Epithelial cell of esophagus (primary cell): ENCODE measurements around the gene SNU13.

Experiments
- DNase-seq: peaks from one replicate; pipeline ENCODE4 v3.0.0; 2010; ENCODE audit warnings: low read depth
- H3K4me3 ChIP-seq: 2 replicates; pipeline ENCODE4 v1.5.1; 2011; ENCODE audit warnings: mild to moderate bottlenecking, low read length, control low read depth
- TF ChIP-seq, protein P1 (sequence below): IDR thresholded peaks from 2 replicates; pipeline ENCODE4 v1.5.1; 2011; ENCODE audit warnings: low read depth, mild to moderate bottlenecking, low read length, control low read depth, inconsistent platforms; ENCODE audit not compliant: insufficient read depth; ENCODE audit errors: missing control alignments

SNU13 gene

DNA sequence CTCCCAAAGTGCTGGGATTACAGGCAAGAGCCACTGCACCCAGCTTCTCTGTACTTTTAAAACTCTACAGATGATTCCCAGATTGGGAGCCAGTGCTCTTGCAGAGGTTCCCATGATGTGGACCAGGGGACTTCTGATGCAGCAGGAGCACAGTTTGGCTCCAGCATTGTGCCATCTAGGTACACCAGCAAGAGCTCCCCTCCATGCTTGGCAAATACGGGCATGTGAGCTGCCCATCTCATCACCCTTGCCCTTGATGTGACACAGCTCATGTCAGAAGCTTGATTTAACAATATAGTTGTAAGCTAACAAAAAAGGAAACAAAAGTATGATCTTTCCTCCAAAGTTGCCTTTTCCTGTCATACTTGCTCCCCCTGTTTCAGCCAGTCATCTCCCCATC is 28.7 kb downstream of the SNU13 start:
- TF ChIP-seq, protein P1, sequence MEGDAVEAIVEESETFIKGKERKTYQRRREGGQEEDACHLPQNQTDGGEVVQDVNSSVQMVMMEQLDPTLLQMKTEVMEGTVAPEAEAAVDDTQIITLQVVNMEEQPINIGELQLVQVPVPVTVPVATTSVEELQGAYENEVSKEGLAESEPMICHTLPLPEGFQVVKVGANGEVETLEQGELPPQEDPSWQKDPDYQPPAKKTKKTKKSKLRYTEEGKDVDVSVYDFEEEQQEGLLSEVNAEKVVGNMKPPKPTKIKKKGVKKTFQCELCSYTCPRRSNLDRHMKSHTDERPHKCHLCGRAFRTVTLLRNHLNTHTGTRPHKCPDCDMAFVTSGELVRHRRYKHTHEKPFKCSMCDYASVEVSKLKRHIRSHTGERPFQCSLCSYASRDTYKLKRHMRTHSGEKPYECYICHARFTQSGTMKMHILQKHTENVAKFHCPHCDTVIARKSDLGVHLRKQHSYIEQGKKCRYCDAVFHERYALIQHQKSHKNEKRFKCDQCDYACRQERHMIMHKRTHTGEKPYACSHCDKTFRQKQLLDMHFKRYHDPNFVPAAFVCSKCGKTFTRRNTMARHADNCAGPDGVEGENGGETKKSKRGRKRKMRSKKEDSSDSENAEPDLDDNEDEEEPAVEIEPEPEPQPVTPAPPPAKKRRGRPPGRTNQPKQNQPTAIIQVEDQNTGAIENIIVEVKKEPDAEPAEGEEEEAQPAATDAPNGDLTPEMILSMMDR: no peak

DNA sequence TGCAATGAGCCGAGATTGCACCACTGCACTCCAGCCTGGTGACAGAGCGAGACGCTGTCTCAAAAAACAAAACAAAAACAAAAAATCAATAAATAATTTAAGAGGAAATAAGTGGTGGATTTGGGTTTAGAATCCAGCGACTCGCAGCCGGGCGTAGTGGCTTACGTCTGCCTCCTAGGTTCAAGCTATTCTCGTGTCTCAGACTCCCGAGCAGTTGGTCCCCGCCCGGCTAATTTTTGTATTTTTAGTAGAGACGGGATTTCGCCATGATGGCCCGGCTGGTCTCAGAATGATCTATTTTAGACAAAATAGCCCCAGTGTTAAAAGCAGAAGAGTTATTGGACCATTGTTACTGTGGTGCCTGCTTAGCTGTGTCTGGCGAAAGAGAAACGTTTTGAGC is 29.8 kb downstream of the SNU13 start:
- DNase-seq: no peak
- H3K4me3 ChIP-seq: no peak overlapping the region
- TF ChIP-seq, protein P1: no peak

More for the DNA sequence above, 28.7 kb downstream of the SNU13 start:
- no peak for DNase-seq
- H3K4me3 ChIP-seq: no peak overlapping the region

DNA sequence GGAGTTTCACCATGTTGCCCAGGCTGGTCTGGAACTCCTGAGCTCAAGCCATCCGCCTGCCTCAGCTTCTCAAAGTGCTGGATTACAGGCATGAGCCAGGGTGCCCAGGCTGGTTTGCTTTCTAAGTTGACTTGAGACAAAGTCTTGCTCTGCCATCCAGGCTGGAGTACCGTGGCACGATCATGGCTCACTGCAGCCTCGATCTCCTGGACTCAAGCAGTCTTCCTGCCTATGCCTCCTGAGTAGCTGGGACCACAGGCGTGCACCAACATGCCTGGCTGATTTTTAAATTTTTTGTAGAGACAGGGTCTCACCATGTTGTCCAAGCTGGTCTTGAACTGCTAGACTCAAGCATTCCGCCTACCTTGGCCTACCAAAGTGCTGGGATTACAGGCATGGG is 31.0 kb downstream of the SNU13 start:
- TF ChIP-seq, protein P1: no peak
- H3K4me3 ChIP-seq: no peak overlapping the region
- DNase-seq: no peak

DNA sequence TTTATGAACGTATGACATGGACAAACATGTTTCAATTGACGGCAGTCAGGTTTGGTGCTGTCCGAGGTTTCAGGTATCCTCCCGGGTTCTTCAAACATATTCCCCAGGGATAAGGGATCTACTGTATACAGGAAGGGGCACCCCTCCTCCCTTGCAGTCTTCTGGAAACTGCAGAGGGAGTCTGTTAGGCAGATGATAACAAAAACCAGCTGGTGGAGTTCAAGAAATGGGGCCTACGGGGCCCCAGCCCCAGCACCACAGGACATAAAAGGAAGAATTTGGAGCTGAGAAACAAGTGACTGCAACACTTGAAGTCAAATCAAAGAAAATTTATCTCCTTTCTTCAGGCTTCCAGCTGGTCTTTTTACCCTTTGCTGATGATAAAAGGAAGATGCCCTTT is 32.1 kb downstream of the SNU13 start:
- TF ChIP-seq, protein P1: no peak
- H3K4me3 ChIP-seq: no peak overlapping the region
- no peak for DNase-seq

DNA sequence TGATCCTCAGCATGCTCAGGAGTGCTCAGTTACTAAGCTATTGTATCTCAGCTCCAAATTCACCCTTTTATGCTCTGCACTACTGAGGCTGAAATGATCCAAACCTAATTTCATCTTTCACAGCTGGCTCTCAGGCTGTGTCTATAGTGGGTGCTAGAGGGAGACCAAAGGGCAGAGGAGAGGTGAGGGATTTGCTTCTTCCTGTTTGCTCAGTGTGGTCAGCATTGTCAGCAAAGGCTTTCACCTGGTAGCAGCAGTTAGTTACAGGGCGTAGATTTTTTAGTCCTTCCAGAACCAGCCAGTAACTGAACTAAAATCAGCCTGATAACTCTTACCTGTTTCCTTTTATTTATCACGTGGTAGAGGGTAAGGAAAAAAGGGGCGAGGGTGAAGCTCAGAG is 34.3 kb downstream of the SNU13 start:
- H3K4me3 ChIP-seq: no peak overlapping the region
- no peak for DNase-seq
- TF ChIP-seq, protein P1: no peak

DNA sequence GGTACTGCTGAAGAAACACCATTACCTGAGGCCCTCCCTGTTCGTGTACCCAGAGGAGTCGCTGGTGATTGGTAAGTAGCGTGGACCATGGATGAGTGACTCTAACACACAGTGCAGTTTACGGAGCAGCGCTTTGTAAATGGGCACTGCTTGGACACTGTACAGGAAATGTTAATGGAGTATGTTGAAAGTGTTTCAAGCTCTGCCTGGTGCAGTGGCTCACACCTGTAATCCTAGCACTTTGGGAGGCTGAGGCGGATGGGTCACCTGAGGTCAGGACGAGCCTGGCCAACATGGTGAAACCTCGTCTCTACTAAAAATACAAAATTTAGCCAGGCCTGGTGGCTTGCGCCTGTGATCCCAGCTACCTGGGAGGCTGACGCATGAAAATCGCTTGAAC is 37.8 kb downstream of the SNU13 start:
- DNase-seq: no peak
- no peak overlapping the region for H3K4me3 ChIP-seq
- TF ChIP-seq, protein P1: no peak

DNA sequence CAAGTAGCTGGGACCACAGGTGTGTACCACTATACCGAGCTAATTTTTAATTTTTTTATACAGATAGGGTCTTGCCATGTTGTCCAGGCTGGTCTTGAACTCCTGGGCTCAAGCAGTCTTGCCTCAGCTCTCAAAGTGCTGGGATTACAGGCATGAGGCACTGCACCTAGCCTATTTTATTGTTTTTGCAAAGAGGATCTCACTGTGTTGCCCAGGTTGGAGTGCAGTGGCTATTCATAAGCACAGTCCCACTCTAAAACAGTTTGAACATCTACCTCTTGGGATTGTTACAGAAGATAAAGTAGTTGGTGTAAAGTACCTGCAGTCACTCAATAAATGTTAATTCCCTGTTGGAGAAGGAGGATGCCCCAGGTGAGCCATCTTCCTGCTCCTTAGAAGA is 38.4 kb downstream of the SNU13 start:
- TF ChIP-seq, protein P1: no peak
- DNase-seq: no peak
- no peak overlapping the region for H3K4me3 ChIP-seq
